Endometrial microvascular endothelial cells (primary cell): ENCODE results near the gene CDK16. TPM values are rescaled to one million over a fixed set of nuclear protein-coding genes. Genes with fewer than 3 reads are reported as not detected.
"Not testable (repeated sequence)": the region's sequence is repeated elsewhere in the genome, so short reads cannot be mapped to it uniquely, and the experiment has no call there.

Experiments
- in situ Hi-C: cut with HindIII; loops from 2 replicates; pipeline ENCODE4 v1.10.0; 2017; ENCODE audit warnings: low sequenced_read_pairs, low pct_unique_long_range_greater_than_20kb; ENCODE audit errors: inconsistent ontology term
- total RNA-seq: library from RNA; depleted of rRNA; stranded (reverse); fragments of >200 nt; gene quantifications from one replicate; pipeline ENCODE4 v1.2.3, GENCODE V29; 2015; ENCODE audit errors: inconsistent ontology term

CDK16 gene
- total RNA-seq, 1 donor from 2014 or later, result 115 TPM

GRCh38 chrX:47239898-47240545, 21.5 kb downstream of the CDK16 start:
- in situ Hi-C loops, result no loop called here

- in situ Hi-C loops, result no loop called here
Measured at GRCh38 chrX:47240619-47241018, 22.1 kb downstream of the CDK16 start.

GRCh38 chrX:47241201-47242011, 22.9 kb downstream of the CDK16 start:
- in situ Hi-C loops, result no loop called here

- in situ Hi-C loops, result no loop called here
Measured at GRCh38 chrX:47242321-47242720, 23.8 kb downstream of the CDK16 start.

GRCh38 chrX:47243351-47243750, 24.9 kb downstream of the CDK16 start:
- in situ Hi-C loops, result no loop called here

- in situ Hi-C loops, result no loop called here
Measured at GRCh38 chrX:47244676-47245075, 26.2 kb downstream of the CDK16 start.

- in situ Hi-C loops, result no loop called here
Measured at GRCh38 chrX:47245156-47245555, 26.7 kb downstream of the CDK16 start.

- in situ Hi-C loops, result no loop called here
Measured at GRCh38 chrX:47247206-47247998, 28.9 kb downstream of the CDK16 start.

- in situ Hi-C loops, result no loop called here
Measured at GRCh38 chrX:47247999-47248320, 29.5 kb downstream of the CDK16 start.

GRCh38 chrX:47248576-47248975, 30.1 kb downstream of the CDK16 start:
- in situ Hi-C loops, result no loop called here

- in situ Hi-C loops, result no loop called here
Measured at GRCh38 chrX:47250017-47250347, 31.5 kb downstream of the CDK16 start.

GRCh38 chrX:47257620-47258019, 39.1 kb downstream of the CDK16 start:
- in situ Hi-C loops, result not testable (repeated sequence)

- in situ Hi-C loops, result no loop called here
Measured at GRCh38 chrX:47264483-47265173, 46.1 kb downstream of the CDK16 start.

GRCh38 chrX:47266643-47267042, 48.2 kb downstream of the CDK16 start:
- in situ Hi-C loops, result no loop called here

- in situ Hi-C loops, result no loop called here
Measured at GRCh38 chrX:47272013-47272408, 53.5 kb downstream of the CDK16 start.

GRCh38 chrX:47273011-47273730, 54.7 kb downstream of the CDK16 start:
- in situ Hi-C loops, result no loop called here

GRCh38 chrX:47278691-47279090, 60.2 kb downstream of the CDK16 start:
- in situ Hi-C loops, result no loop called here
